Neural progenitor cell (in vitro differentiated cells): ENCODE measurements around the gene KITLG. TPM values are rescaled to one million over a fixed set of nuclear protein-coding genes. Genes with fewer than 3 reads are reported as not detected.

Source experiments
- DNase-seq: peaks from one replicate; pipeline ENCODE4 v3.0.0-alpha.2; 2016; ENCODE audit warnings: low spot score
- H2AFZ ChIP-seq: fragments of 200-600 bp; sonication (generic); replicated peaks from 2 replicates; pipeline ENCODE4 v1.6.1; 2016; ENCODE audit warnings: antibody characterized with exemption
- H3F3A ChIP-seq: fragments of 200-600 bp; sonication (generic); 2 replicates; pipeline ENCODE4 v1.6.1; 2016; ENCODE audit warnings: antibody characterized with exemption, low read depth
- H3K27ac ChIP-seq: fragments of 200-600 bp; sonication (generic); 2 replicates; pipeline ENCODE4 v1.5.1; 2016; ENCODE audit warnings: mild to moderate bottlenecking
- H3K27me3 ChIP-seq: fragments of 200-600 bp; sonication (generic); 2 replicates; pipeline ENCODE4 v1.6.1; 2016; ENCODE audit warnings: mild to moderate bottlenecking, moderate library complexity
- H3K36me3 ChIP-seq: fragments of 200-600 bp; sonication (generic); 2 replicates; pipeline ENCODE4 v1.5.1; 2016
- H3K4me1 ChIP-seq: fragments of 200-600 bp; sonication (generic); 2 replicates; pipeline ENCODE4 v1.6.1; 2016; ENCODE audit warnings: mixed run types
- H3K4me2 ChIP-seq: fragments of 200-600 bp; sonication (generic); 2 replicates; pipeline ENCODE4 v1.6.1; 2016
- H3K4me3 ChIP-seq: fragments of 200-600 bp; sonication (generic); 2 replicates; pipeline ENCODE4 v1.5.1; 2016
- H3K79me2 ChIP-seq: fragments of 200-600 bp; sonication (generic); 2 replicates; pipeline ENCODE4 v1.6.1; 2016; ENCODE audit warnings: low read depth
- H3K9ac ChIP-seq: fragments of 200-600 bp; sonication (generic); 2 replicates; pipeline ENCODE4 v1.6.1; 2016
- H3K9me3 ChIP-seq: fragments of 200-600 bp; sonication (generic); 2 replicates; pipeline ENCODE4 v1.5.1; 2016; ENCODE audit warnings: low read depth
- H4K20me1 ChIP-seq: fragments of 200-600 bp; sonication (generic); 2 replicates; pipeline ENCODE4 v1.6.1; 2016; ENCODE audit warnings: low read depth
- H3K27ac Mint-ChIP-seq: 3 replicates; pipeline ENCODE4 v1.8.0; 2021; ENCODE audit warnings: mixed read lengths
- H3K27me3 Mint-ChIP-seq: 2 replicates; pipeline ENCODE4 v1.8.0; 2022; ENCODE audit warnings: low read depth, mild to moderate bottlenecking, inconsistent platforms, moderate library complexity, mixed read lengths; ENCODE audit not compliant: insufficient read depth
- H3K36me3 Mint-ChIP-seq: 3 replicates; pipeline ENCODE4 v1.8.0; 2021; ENCODE audit warnings: mixed read lengths
- H3K4me1 Mint-ChIP-seq: 3 replicates; pipeline ENCODE4 v1.8.0; 2021; ENCODE audit warnings: mixed read lengths
- H3K4me3 Mint-ChIP-seq: 3 replicates; pipeline ENCODE4 v1.8.0; 2021; ENCODE audit warnings: mild to moderate bottlenecking, moderate library complexity, mixed read lengths
- H3K9me3 Mint-ChIP-seq: 3 replicates; pipeline ENCODE4 v1.8.0; 2020; ENCODE audit warnings: mixed read lengths
- CTCF ChIP-seq: fragments of 200-600 bp; sonication (generic); IDR thresholded peaks from 2 replicates; pipeline ENCODE4 v1.5.1; 2017; ENCODE audit warnings: antibody characterized with exemption, mild to moderate bottlenecking
- EZH2 ChIP-seq: fragments of 200-600 bp; sonication (generic); IDR thresholded peaks from 2 replicates; pipeline ENCODE4 v1.6.1; 2017; ENCODE audit warnings: antibody characterized with exemption, mild to moderate bottlenecking, moderate library complexity
- EZH2phosphoT487 ChIP-seq: fragments of 200-600 bp; sonication (generic); IDR thresholded peaks from 2 replicates; pipeline ENCODE4 v1.6.1; 2017; ENCODE audit warnings: antibody characterized with exemption
- total RNA-seq: library from RNA; depleted of rRNA; stranded (reverse); fragments of >200 nt; gene quantifications from 2 replicates; pipeline ENCODE4 v1.2.3, GENCODE V29; 2015; ENCODE audit warnings: low replicate concordance

The KITLG gene
- total RNA-seq, 1 donor from 2014 or later: 1.0 TPM

DNA sequence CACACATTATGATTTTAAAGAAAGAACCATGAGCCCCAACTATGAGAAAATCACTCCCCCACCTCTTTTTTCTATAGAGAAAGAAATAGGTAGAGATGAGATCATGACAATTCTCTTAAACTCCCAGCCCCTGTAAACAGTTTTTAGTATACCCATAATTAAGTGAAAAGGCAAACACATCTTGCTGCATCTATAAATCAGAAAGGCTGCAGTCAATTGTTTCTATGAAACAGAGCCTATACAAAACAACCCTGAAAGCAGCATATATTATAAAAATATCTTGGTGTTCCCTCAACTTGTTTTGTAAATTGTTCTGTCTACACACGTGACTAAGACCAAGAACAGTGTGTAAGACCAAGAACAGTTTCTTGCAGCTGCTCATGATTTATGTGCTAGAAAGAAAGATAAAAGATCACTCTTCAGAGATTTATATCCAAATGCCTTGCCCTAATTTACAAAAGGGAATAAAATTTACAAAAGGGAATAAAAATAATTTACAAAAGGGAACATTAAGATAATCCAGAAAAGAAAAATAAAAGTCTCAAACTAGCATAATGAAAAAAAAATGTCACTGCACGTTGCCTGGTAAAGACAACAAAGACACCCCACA is 4.8 kb downstream of the KITLG start:
- Mint-ChIP-seq H3K4me1 (peaks cover 71% of the 10 kb centered on the region), H3K27me3 (peaks cover 2% of the 10 kb centered on the region), H3K4me3 (peak overlapping the region; percentile 75), H3K27ac (peak overlapping the region; percentile 88), H3K9me3 (no peaks in the 10 kb centered on the region), H3K36me3 (no peaks in the 10 kb centered on the region)
- H3K27me3 ChIP-seq: peaks cover 66% of the 10 kb centered on the region
- H3K4me1 ChIP-seq: peaks cover 11% of the 10 kb centered on the region
- peaks cover 26% of the 10 kb centered on the region for H3F3A ChIP-seq
- no peak overlapping the region for H3K4me2 ChIP-seq
- H4K20me1 ChIP-seq: peaks cover 14% of the 10 kb centered on the region
- H3K79me2 ChIP-seq: no peaks in the 10 kb centered on the region
- H3K36me3 ChIP-seq: no peaks in the 10 kb centered on the region
- H2AFZ ChIP-seq: no peak overlapping the region
- no peak overlapping the region for H3K9ac ChIP-seq
- no peak overlapping the region for H3K27ac ChIP-seq
- H3K9me3 ChIP-seq: no peaks in the 10 kb centered on the region
- no peak for TF ChIP-seq EZH2
- DNase-seq: no peak
- no peak overlapping the region for H3K4me3 ChIP-seq

DNA sequence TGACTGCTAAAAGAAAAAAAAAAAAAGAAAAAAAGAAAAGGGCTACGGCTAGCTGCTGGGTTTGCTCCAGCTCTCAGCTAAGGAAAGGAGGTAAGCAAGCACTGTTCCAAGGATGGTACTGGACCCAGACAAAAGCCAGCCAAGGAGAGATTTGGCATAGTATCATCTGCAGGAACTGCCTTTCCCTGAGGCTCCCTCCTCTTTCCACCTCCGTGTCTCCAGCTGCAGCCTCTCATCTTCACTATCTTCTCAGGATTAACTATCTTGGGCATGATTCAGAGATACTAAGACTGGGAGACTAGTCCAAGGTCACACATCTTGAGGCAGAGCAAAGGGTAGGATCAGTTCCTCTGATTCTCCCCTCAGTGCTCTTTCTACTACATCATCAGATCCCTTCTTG is 6.0 kb downstream of the KITLG start:
- Histone ChIP-seq H3K4me3 (no peak overlapping the region), H3K9ac (no peak overlapping the region), H3K4me2 (no peak overlapping the region), H3K4me1 (peaks cover 11% of the 10 kb centered on the region), H3K27me3 (peaks cover 55% of the 10 kb centered on the region), H3K36me3 (no peaks in the 10 kb centered on the region), H3K27ac (no peak overlapping the region), H3K79me2 (no peaks in the 10 kb centered on the region), H2AFZ (no peak overlapping the region), H3F3A (peaks cover 18% of the 10 kb centered on the region), H4K20me1 (peaks cover 14% of the 10 kb centered on the region), H3K9me3 (no peaks in the 10 kb centered on the region)
- no peak for DNase-seq
- Mint-ChIP-seq H3K4me3 (peak overlapping the region; percentile 36), H3K9me3 (no peaks in the 10 kb centered on the region), H3K36me3 (no peaks in the 10 kb centered on the region), H3K27me3 (peaks cover 4% of the 10 kb centered on the region), H3K27ac (peak overlapping the region; percentile 91), H3K4me1 (peaks cover 74% of the 10 kb centered on the region)
- TF ChIP-seq EZH2phosphoT487: no peak
- no peak for TF ChIP-seq CTCF
- TF ChIP-seq EZH2: no peak

DNA sequence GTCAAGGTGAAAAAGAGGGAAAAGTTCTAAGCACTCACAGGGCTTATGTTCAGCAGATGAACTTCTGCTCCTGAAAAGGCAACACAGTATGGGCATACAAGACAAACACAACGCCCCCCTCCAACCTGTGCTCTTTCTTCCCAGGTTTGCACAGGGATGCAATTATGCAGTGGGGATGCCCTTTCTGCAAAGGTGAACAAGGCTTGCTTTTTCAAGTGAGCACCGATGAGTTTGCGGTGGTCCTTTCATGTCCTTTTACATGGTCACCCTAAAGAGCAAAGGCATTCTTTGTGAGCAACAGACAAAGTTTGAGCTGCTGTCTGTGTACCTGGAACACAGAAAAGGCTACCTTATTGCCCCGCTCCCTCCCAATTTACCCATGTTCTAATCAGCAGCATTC is 6.7 kb downstream of the KITLG start:
- H3K27me3 Mint-ChIP-seq: peaks cover 4% of the 10 kb centered on the region
- no peaks in the 10 kb centered on the region for H3K36me3 Mint-ChIP-seq
- TF ChIP-seq CTCF (no peak), EZH2 (no peak), EZH2phosphoT487 (no peak)
- peaks cover 73% of the 10 kb centered on the region for H3K4me1 Mint-ChIP-seq
- peaks cover 48% of the 10 kb centered on the region for H3K27me3 ChIP-seq
- H3K9me3 Mint-ChIP-seq: no peaks in the 10 kb centered on the region
- H3K36me3 ChIP-seq: no peaks in the 10 kb centered on the region
- no peak overlapping the region for H3K9ac ChIP-seq
- H3K79me2 ChIP-seq: no peaks in the 10 kb centered on the region
- no peak overlapping the region for H3K27ac ChIP-seq
- H3K9me3 ChIP-seq: no peaks in the 10 kb centered on the region
- H2AFZ ChIP-seq: no peak overlapping the region
- H3K4me2 ChIP-seq: no peak overlapping the region
- no peak overlapping the region for H3K4me3 Mint-ChIP-seq
- peak overlapping the region; percentile 38 for H3K27ac Mint-ChIP-seq
- H4K20me1 ChIP-seq: peaks cover 9% of the 10 kb centered on the region
- peaks cover 11% of the 10 kb centered on the region for H3F3A ChIP-seq
- no peak for DNase-seq
- H3K4me3 ChIP-seq: no peak overlapping the region
- peaks cover 7% of the 10 kb centered on the region for H3K4me1 ChIP-seq

DNA sequence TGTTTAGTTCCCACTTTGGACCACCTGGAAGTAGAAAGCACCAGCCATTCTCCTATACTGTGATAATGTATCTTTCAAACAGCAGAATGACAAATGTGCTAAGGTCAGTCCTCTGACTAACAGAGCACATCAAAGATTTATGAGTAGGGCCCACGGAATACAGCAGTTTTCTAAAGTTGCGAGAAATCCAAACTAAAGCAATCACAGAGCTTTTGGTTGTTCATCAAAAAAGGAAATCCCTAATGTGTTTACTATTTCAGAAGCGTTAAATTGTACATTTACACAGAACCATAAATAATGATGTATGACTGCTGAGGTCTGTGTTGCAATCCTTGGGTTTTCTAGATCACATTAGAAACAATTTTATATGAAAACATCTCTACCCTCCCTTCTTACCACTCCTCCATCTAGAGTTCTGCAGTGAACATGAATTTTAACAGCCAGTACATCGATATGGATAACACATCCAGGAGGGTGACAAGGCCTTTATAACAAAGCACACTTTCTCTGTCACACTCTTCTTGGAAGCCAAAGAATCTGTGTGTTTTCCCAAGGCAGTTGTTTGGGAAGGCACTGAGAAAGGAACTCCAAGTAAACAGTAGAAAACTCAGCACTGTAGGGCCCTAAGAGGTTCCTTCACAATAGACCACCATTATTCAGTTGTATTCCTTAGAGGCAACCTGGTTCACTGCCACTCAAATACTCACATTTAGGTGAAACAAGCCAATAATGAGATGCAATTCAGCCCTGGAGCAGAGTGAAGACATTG is 7.3 kb downstream of the KITLG start:
- Histone ChIP-seq H3K4me3 (no peak overlapping the region), H3F3A (peaks cover 5% of the 10 kb centered on the region), H3K4me1 (peaks cover 2% of the 10 kb centered on the region), H2AFZ (no peak overlapping the region), H3K79me2 (no peaks in the 10 kb centered on the region), H3K27ac (no peak overlapping the region), H3K36me3 (no peaks in the 10 kb centered on the region), H3K27me3 (peaks cover 41% of the 10 kb centered on the region), H4K20me1 (peaks cover 3% of the 10 kb centered on the region), H3K4me2 (no peak overlapping the region), H3K9ac (no peak overlapping the region), H3K9me3 (no peaks in the 10 kb centered on the region)
- peaks cover 67% of the 10 kb centered on the region for H3K4me1 Mint-ChIP-seq
- no peak for DNase-seq
- H3K27me3 Mint-ChIP-seq: peaks cover 4% of the 10 kb centered on the region
- no peaks in the 10 kb centered on the region for H3K36me3 Mint-ChIP-seq
- H3K9me3 Mint-ChIP-seq: no peaks in the 10 kb centered on the region
- H3K4me3 Mint-ChIP-seq: no peak overlapping the region
- TF ChIP-seq CTCF: no peak
- no peak for TF ChIP-seq EZH2
- TF ChIP-seq EZH2phosphoT487: no peak
- peak overlapping the region; percentile 38 for H3K27ac Mint-ChIP-seq
